Measurements from ENCODE around the gene DOCK8.

DOCK8 gene

DNA sequence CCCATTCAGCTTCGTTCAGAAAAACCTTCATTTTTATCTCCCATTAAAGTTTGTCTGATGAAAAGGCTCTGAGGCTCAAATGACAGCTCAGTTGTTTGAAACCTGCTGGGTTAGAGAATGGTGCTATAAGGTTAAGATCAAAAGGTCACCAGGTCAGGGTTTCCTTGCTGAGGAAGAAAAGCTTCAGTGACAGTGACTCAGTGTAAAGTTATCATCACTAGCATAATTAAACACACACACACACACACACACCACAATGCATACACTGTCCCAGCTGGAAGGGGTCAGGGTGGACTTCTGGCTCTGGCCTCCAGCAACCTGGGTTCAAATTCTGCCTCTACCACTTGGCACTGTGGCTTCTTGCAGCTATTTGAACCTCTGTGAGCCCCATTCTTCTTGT is 281.1 kb downstream of the DOCK8 start:
- no peak for DNase-seq (ENCODE audit: low read depth in 2 of 2)

DNA sequence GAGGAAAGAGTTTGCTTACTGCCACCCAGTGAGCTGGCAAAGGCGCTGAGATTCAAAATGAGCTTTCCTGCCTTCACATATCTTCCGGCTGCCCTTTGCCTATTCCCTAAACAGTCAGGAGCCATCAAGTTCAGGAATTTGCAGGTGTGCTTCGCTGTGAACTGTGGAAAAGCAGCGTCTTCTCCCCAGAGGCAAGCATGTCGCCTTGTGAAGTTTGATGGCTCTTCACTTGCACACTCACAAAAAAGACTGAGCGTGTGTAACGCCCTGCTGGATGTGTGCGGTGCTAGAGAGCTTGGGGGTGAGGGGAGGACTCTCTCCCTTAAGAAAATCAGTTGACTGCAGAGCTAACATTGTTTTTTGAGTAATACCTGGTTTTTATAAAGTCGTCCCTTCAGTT is 288.7 kb downstream of the DOCK8 start:
- DNase-seq (ENCODE audit: low read depth in 2 of 2): no peak

DNA sequence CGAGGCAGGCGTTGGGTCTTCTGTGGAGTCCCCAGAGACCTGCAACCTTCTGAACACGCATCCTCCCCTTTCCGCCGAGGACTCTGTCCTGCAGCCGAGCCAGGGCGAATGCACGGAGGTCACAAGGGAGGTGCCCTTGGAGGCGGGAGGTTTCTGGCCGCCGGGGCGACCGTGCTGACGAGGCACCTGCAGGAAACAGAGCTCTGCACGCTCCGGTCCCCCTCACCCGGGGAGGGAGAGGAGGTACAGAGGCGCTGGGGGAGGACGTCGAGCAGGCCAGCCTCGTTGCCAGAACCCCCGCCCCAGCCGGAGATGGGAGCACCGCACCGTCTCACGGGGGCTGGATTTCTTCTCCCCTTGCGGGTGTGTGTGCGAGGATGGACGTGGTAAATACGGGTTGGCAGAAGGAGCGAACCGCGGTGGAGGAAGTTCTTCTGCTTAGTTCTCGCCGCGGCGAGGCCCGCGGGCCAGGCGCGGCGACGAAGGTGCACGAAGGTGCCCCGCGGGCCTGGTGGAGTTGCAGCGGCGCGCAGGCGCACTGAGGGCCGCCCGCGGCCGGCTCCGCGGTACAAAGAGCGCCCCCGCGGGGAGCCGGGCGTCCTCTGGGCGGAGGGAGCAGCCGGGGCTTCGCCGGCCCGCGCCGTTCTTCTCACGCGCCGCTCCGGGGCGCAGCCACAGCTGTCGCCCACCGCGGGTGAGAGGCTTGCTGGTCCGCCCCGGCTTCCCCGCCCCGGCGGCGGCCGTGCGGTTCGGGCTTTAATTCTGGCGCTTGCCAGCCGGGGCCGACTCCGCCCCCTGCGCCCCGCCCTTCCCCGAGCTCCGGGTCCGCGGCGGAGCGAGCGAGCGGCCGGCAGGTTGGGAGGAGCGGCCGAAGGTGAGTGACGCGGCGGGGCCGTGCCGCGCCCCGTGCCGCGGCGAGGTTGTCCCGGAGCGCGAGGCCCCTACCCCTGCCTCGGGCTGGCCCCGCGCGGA is 289.5 kb downstream of the DOCK8 start, which contains the start of gene KANK1:
Gene KANK1, plus strand, starts transcription at position 815 of the 972 bp plus-strand sequence.
- peak; percentile 6 to 7 for DNase-seq (ENCODE audit: low read depth in 2 of 2)

DNA sequence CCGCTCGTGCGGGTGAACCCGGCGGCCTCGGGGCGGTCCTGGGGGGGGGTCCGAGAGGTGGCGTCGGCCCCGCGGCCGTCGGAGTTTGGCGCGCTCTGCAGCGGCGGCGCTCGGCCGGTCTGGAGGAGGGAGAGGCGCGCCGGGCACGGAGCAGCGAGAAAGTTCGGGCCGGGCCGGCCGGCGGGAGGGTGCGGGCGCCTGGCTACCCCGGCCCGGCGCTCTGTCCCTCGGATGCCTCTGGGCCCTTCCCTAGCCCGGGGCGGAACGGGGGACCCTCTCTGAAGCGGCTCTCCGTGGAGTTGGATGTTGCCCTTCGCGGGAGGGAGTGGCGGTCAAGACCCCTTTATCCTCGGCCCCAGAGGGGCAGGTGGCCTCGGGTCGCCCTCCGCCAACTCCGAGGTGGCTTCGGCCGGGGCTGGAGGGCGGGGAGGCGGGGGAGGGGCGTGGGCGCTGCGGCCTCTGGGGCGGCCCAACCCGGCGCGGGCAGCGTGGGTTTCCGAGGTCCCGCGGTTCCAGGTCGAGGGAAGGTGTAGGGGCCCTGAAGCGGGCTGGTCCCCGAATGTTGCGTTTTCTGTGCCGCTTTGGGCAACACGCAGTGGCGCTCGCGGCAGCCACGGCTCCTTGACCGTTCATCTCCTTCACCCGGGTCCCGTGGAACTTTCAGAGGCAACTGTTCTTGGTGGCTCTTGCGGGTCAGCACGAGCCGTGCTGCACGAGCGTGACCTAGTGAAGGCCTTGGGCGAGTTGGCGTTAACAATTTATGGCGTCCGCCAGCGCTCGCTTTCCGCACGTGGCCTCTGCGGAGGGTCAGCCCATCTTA is 290.5 kb downstream of the DOCK8 start:
- DNase-seq (ENCODE audit: low read depth in 2 of 2): no peak

DNA sequence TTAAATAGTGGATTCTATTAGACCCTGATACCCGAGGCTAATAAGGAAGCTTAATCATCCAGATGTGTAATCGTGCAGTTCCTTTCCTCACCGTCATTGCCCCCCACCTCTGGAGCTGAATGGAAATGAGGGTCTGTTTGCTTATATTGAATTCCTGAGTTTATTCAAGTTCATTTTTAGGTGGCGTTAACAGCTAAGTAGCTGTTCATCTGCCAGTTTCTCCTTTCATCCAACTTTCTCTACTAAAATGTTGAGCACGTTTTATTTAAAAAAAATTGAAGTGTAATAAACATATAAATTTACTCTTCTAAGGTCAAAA is 291.0 kb downstream of the DOCK8 start:
- no peak for DNase-seq (ENCODE audit: low read depth in 2 of 2)

DNA sequence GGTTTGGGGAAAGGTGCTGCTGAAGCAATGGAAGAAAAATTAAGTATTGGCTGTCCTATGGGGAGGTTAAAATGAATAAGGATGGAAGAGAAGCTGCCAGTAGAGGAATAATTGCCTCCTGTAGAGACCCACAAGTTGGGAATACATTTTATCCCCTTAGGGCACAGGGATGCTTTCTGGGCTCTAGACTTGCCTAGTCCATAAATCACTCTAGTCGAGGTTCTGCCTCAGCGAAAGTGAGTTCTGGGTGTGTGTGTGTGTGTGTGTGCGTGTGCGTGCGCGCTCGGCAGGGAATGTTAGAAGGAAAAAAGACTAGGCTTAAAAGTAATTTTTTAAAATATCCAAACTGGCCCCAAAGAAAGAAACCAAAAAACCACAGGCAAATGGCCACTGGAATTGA is 291.6 kb downstream of the DOCK8 start:
- no peak for DNase-seq (ENCODE audit: low read depth in 2 of 2)

DNA sequence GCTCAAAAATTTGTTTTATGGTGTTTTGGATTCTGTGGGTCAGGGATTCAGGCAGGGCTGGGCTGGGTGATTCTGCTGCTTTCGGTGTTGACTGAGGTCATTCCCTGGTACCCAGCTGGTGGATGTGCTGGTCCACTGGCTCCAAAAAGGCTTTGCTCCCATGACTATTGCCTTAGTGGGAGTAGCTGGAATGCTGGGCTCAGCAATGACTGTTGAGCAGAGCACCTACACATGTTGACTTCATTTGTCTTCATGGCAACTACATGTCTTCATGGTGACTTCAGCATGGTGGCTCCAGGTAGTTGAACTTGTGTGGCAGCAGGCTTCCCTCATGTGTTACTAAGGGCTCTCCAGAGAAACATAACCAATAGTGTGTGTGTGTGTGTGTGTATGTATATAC is 297.2 kb downstream of the DOCK8 start:
- no peak for DNase-seq (ENCODE audit: low read depth in 2 of 2)

DNA sequence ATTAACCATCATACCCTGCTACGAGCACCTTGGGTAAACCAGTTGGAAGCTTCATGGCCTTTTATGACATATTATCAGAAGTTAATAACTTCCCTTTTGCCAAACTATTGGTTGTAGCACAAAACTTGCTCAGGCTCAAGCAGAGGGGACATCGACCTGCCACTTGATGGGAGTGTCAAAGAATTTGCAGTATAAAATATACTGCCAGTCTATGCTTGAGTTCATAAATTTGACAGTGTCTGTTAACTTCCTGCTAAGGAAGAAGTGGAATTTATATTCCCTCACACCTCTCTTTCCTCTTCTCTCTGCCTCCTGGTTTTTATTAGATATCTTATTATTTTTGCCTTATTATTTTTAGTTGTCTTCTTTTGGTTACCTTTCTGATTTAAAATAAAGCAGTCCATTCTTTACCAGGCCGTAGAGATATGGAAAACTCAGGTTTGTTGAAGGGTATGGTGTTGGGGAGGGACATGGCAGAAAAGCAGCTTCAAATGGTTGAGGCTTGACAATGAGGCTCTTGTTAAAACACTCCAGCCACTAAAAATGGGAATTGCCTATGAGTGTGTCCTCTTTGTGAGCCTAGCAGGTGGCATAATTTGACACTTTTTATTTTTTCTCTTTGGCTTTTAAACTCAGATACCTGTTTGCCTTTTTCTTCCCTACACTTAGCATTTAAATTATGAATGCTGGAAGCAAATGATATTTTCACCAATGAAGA is 298.0 kb downstream of the DOCK8 start:
- no peak for DNase-seq (ENCODE audit: low read depth in 2 of 2)
